Measurements from ENCODE around the gene S100A2.

The S100A2 gene

GRCh38 chr1:153543736-153544135 lies 21.9 kb downstream of the S100A2 start:
- no peak for DNase-seq

GRCh38 chr1:153542956-153543711 lies 22.5 kb downstream of the S100A2 start:
- DNase-seq, result no peak

GRCh38 chr1:153541641-153542590 lies 23.7 kb downstream of the S100A2 start:
- DNase-seq, result no peak

- DNase-seq, result peak; percentile 78
Measured at GRCh38 chr1:153540394-153541361, 25.0 kb downstream of the S100A2 start, which contains the start of gene S100A5. Gene S100A5 (minus strand): TSS chr1:153540934. CDS start chr1:153540191, 743 bp downstream.

- DNase-seq, result no peak
Measured at GRCh38 chr1:153539395-153540093, 26.1 kb downstream of the S100A2 start.

GRCh38 chr1:153538315-153538821 lies 27.3 kb downstream of the S100A2 start:
- peak; percentile 70 for DNase-seq

GRCh38 chr1:153537376-153537730 lies 28.3 kb downstream of the S100A2 start:
- DNase-seq, result no peak

- peak; percentile 32 for DNase-seq
Measured at GRCh38 chr1:153536671-153537375, 28.8 kb downstream of the S100A2 start.

GRCh38 chr1:153536012-153536670 lies 29.5 kb downstream of the S100A2 start:
- DNase-seq, result peak; percentile 97

- peak; percentile 52 for DNase-seq
Measured at GRCh38 chr1:153535242-153536011, 30.2 kb downstream of the S100A2 start, which contains the start of gene S100A6. Gene S100A6 (minus strand): TSS chr1:153535991. CDS start chr1:153535339, 652 bp downstream.

- no peak for DNase-seq
Measured at GRCh38 chr1:153534925-153535241, 30.8 kb downstream of the S100A2 start.

- peak; percentile 22 for DNase-seq
Measured at GRCh38 chr1:153534226-153534924, 31.3 kb downstream of the S100A2 start.

GRCh38 chr1:153533689-153534201 lies 31.9 kb downstream of the S100A2 start:
- peak; percentile 91 for DNase-seq

GRCh38 chr1:153532769-153533599 lies 32.7 kb downstream of the S100A2 start:
- peak; percentile 74 for DNase-seq

GRCh38 chr1:153532181-153532580 lies 33.5 kb downstream of the S100A2 start:
- no peak for DNase-seq

GRCh38 chr1:153531638-153532037 lies 34.0 kb downstream of the S100A2 start:
- no peak for DNase-seq

- no peak for DNase-seq
Measured at GRCh38 chr1:153527683-153528040, 38.0 kb downstream of the S100A2 start.

Data from NCI-H226 (cell line).